ENCODE data around the gene ACTRT3.

GRCh38 chr3:169746924-169747323 is 22.4 kb downstream of the ACTRT3 start:
- TF ChIP-seq POLR2A (IDR thresholded peaks at IDR 0.05) (no peak), CTCF (IDR thresholded peaks at IDR 0.05) (no peak)
